Panc1 (cell line): Measurements from ENCODE around the gene PCDHAC2.

Experiments
- CTCF ChIP-seq: fragments of 450-650 bp; IDR thresholded peaks from 2 replicates; pipeline ENCODE4 v1.5.1; 2017; ENCODE audit warnings: mild to moderate bottlenecking
- TCF7L2 ChIP-seq: IDR thresholded peaks from 2 replicates; pipeline ENCODE4 v1.6.1; 2011; ENCODE audit warnings: mild to moderate bottlenecking, low read depth, low read length, inconsistent platforms

DNA sequence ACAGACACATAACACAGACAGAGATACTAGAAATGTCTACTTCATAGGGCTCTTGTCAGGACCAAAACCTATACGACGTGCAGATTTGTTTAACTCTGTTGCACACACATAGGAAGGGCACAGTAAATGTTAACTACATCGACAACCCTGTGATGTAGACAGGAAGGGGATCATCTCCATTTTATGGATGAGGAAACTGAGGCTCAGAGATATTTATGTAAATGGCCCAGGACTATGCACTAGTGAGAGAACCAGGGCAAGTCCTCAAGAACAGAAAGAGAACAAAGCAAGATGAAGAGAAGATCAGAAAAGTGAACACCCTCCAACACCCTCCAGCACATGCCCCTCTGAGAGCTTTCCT, 36.3 kb downstream of the PCDHAC2 start:
- TF ChIP-seq CTCF, result no peak
- no peak for TF ChIP-seq TCF7L2
